CD8-positive, alpha-beta memory T cell (primary cell): ENCODE results near the gene TMEM14A. TPM values are rescaled to one million over a fixed set of nuclear protein-coding genes. Genes with fewer than 3 reads are reported as not detected.

Experiments used
- CTCF ChIA-PET: fragments of 350-600 bp; sonication (Branson Sonifier 250); formaldehyde crosslinking; loops from one replicate; lab custom pipeline; 2021; ENCODE audit warnings: antibody characterized with exemption; lab: Charles Lee
- POLR2A ChIA-PET: fragments of 350-600 bp; sonication (Branson Sonifier 250); formaldehyde crosslinking; loops from one replicate; lab custom pipeline; 2021; ENCODE audit warnings: antibody characterized with exemption; lab: Charles Lee
- DNase-seq, 5 donors: peaks; one replicate each; pipeline versions ENCODE4 v3.0.0 to v3.0.0-alpha.2; 2020 to 2022; ENCODE audit warnings: mixed read lengths in 1 of 5
- H3K27ac ChIP-seq: one replicate; pipeline ENCODE4 v1.7.0; 2013; ENCODE audit warnings: low read depth, mild to moderate bottlenecking, low read length, moderate library complexity
- H3K27me3 ChIP-seq: 2 replicates; pipeline ENCODE4 v1.7.0; 2013; ENCODE audit warnings: low read length, mild to moderate bottlenecking; ENCODE audit not compliant: insufficient read depth, poor library complexity, severe bottlenecking
- H3K36me3 ChIP-seq: 2 replicates; pipeline ENCODE4 v1.7.0; 2013; ENCODE audit warnings: mild to moderate bottlenecking, low read length, moderate library complexity; ENCODE audit not compliant: insufficient read depth
- H3K4me1 ChIP-seq: 2 replicates; pipeline ENCODE4 v1.7.0; 2013; ENCODE audit warnings: mild to moderate bottlenecking, low read length, moderate library complexity; ENCODE audit not compliant: insufficient read depth
- H3K4me3 ChIP-seq: 2 replicates; pipeline ENCODE4 v1.7.0; 2013; ENCODE audit warnings: mild to moderate bottlenecking, low read length
- H3K9me3 ChIP-seq: 2 replicates; pipeline ENCODE4 v1.7.0; 2013; ENCODE audit warnings: mild to moderate bottlenecking, low read length
- H3K27ac Mint-ChIP-seq, 8 donors: one replicate each; pipeline ENCODE4 v1.8.0; 2020 to 2021; ENCODE audit warnings: mixed read lengths in 8 of 8, mild to moderate bottlenecking in 6 of 8, inconsistent platforms in 3 of 8, moderate library complexity in 3 of 8
- H3K27me3 Mint-ChIP-seq, 2 donors: one replicate each; pipeline ENCODE4 v1.8.0; 2020 to 2021; ENCODE audit warnings: mixed read lengths in 2 of 2, mild to moderate bottlenecking in 1 of 2, moderate library complexity in 1 of 2
- H3K36me3 Mint-ChIP-seq, 3 donors: one replicate each; pipeline ENCODE4 v1.8.0; 2020 to 2021; ENCODE audit warnings: mixed read lengths in 3 of 3, inconsistent platforms in 1 of 3, mild to moderate bottlenecking in 1 of 3
- H3K4me1 Mint-ChIP-seq, 3 donors: one replicate each; pipeline ENCODE4 v1.8.0; 2020 to 2021; ENCODE audit warnings: mixed read lengths in 3 of 3, inconsistent platforms in 1 of 3, mild to moderate bottlenecking in 1 of 3
- H3K4me3 Mint-ChIP-seq, 7 donors: one replicate each; pipeline ENCODE4 v1.8.0; 2020 to 2021; ENCODE audit warnings: mixed read lengths in 7 of 7, mild to moderate bottlenecking in 6 of 7, moderate library complexity in 4 of 7, inconsistent platforms in 2 of 7
- H3K9me3 Mint-ChIP-seq, 5 donors: one replicate each; pipeline ENCODE4 v1.8.0; 2020 to 2022; ENCODE audit warnings: mixed read lengths in 5 of 5, mild to moderate bottlenecking in 3 of 5, moderate library complexity in 2 of 5, inconsistent platforms in 1 of 5
- polyA plus RNA-seq: library from polyadenylated mRNA; unstranded; fragments of 300-500 nt; fragmentation: Illumina TruSeq; gene quantifications from one replicate; pipeline ENCODE4 v1.2.3, GENCODE V29; 2021
- total RNA-seq, 2 experiments: library from RNA; stranded (reverse); gene quantifications; one replicate each; pipeline ENCODE4 v1.2.3, GENCODE V29; 2021

TMEM14A gene
- total and polyA plus RNA-seq, 3 experiments from 2014 or later: 20.1 to 27.3 (median 23.7) TPM

- Histone ChIP-seq H3K36me3 (no peaks in the 10 kb centered on the region), H3K27ac (no peak overlapping the region), H3K27me3 (no peaks in the 10 kb centered on the region), H3K9me3 (no peaks in the 10 kb centered on the region), H3K4me3 (no peak overlapping the region), H3K4me1 (no peaks in the 10 kb centered on the region)
- Mint-ChIP-seq H3K27ac (no peak overlapping the region), H3K36me3 (no peaks in the 10 kb centered on the region), H3K4me1 (no peaks in the 10 kb centered on the region), H3K9me3 (no peaks in the 10 kb centered on the region), H3K4me3 (no peak overlapping the region), H3K27me3 (no peaks in the 10 kb centered on the region)
- POLR2A ChIA-PET: no interaction called here
- no peak for DNase-seq
- CTCF ChIA-PET: no interaction called here
Observed at GRCh38 chr6:52731719-52732118, 60.8 kb downstream of the TMEM14A start.

- Mint-ChIP-seq H3K9me3 (no peaks in the 10 kb centered on the region), H3K27ac (no peak overlapping the region), H3K27me3 (no peaks in the 10 kb centered on the region), H3K4me1 (no peaks in the 10 kb centered on the region), H3K4me3 (no peak overlapping the region), H3K36me3 (no peaks in the 10 kb centered on the region)
- H3K27me3 ChIP-seq: no peaks in the 10 kb centered on the region
- no peaks in the 10 kb centered on the region for H3K9me3 ChIP-seq
- no peaks in the 10 kb centered on the region for H3K4me1 ChIP-seq
- no peak for DNase-seq
- no peak overlapping the region for H3K4me3 ChIP-seq
- ChIA-PET POLR2A (no interaction called here), CTCF (no interaction called here)
- H3K36me3 ChIP-seq: no peaks in the 10 kb centered on the region
- H3K27ac ChIP-seq: no peak overlapping the region
Observed at GRCh38 chr6:52733172-52733571, 62.3 kb downstream of the TMEM14A start.

DNA sequence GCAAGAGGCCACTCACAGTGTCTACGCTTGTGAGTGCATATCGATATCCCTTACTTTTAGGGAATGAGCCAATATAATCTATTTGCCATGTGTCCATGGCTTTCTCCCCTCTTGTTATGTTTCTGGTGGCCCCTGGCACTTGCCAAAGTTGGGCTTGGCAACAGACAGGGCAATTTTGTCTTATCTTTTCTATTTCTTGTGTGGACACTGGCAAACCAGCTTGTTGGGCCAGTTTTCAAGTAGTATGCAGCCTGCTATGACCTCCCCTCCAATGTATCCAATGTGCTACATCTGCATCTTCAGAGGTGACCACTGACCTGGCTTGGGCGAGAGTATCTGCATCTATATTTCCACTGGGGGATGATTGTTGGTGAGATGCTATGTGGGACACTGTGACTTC lies 63.2 kb downstream of the TMEM14A start:
- CTCF ChIA-PET: no interaction called here

DNA sequence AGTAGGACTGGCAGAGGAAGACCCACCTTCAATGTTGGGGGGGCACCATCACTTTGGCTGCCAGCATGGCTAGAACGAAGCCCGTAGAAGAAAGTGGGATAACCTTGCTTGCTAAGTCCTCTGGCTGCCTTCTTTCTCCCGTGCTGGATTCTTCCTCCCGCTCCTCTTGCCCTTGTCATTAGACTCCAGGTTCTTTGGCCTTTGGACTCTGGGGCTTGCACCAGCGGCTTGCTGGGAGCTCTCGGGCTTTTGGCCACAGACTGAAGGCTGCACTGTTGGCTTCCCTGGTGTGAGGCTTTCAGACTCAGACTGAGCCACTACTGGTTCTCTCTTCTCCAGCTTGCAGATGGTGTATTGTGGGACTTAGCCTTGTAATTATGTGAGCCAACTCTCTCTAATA lies 64.2 kb downstream of the TMEM14A start:
- Mint-ChIP-seq H3K36me3 (no peaks in the 10 kb centered on the region), H3K27me3 (no peaks in the 10 kb centered on the region), H3K4me3 (no peak overlapping the region), H3K9me3 (peaks cover 0 to 2% (median 0%) of the 10 kb centered on the region in 5 donors), H3K27ac (no peak overlapping the region), H3K4me1 (no peaks in the 10 kb centered on the region)
- no peaks in the 10 kb centered on the region for H3K36me3 ChIP-seq
- no peaks in the 10 kb centered on the region for H3K9me3 ChIP-seq
- ChIA-PET CTCF (no interaction called here), POLR2A (no interaction called here)
- H3K4me3 ChIP-seq: no peak overlapping the region
- DNase-seq: no peak
- H3K27ac ChIP-seq: no peak overlapping the region
- H3K4me1 ChIP-seq: no peaks in the 10 kb centered on the region
- H3K27me3 ChIP-seq: no peaks in the 10 kb centered on the region

More for the DNA sequence above, 63.2 kb downstream of the TMEM14A start:
- H3K4me1 Mint-ChIP-seq: no peaks in the 10 kb centered on the region
- no peaks in the 10 kb centered on the region for H3K27me3 Mint-ChIP-seq
- no peaks in the 10 kb centered on the region for H3K36me3 Mint-ChIP-seq
- H3K27ac ChIP-seq: no peak overlapping the region
- H3K36me3 ChIP-seq: no peaks in the 10 kb centered on the region
- H3K4me3 ChIP-seq: no peak overlapping the region
- no peak for DNase-seq
- H3K9me3 Mint-ChIP-seq: no peaks in the 10 kb centered on the region
- H3K4me1 ChIP-seq: no peaks in the 10 kb centered on the region
- no peaks in the 10 kb centered on the region for H3K27me3 ChIP-seq
- H3K27ac Mint-ChIP-seq: no peak overlapping the region
- POLR2A ChIA-PET: no interaction called here
- H3K4me3 Mint-ChIP-seq: no peak overlapping the region
- no peaks in the 10 kb centered on the region for H3K9me3 ChIP-seq

DNA sequence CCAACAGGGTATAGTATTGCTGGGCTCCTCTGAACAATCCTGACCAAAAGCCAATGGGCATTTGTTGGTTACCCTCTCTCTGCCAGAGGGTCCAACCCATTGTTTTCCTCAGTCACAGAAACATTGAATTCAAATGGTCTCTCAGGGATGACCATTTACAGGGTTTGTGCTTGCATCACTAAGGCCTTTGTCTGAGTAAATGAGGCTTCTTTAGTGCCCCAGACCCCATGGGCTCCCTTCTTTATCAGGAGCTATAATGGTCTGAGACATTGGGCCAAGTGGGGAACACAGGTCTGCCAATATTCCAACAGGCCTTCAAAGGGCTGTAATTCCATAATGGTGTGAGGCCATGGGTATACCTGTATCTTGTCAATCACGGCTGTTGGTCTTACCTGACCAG lies 65.2 kb downstream of the TMEM14A start:
- no peak overlapping the region for H3K4me3 Mint-ChIP-seq
- no peaks in the 10 kb centered on the region for H3K27me3 ChIP-seq
- H3K27ac Mint-ChIP-seq: no peak overlapping the region
- H3K4me1 ChIP-seq: no peaks in the 10 kb centered on the region
- H3K36me3 Mint-ChIP-seq: no peaks in the 10 kb centered on the region
- peaks cover 0 to 3% (median 2%) of the 10 kb centered on the region in 5 donors for H3K9me3 Mint-ChIP-seq
- H3K27me3 Mint-ChIP-seq: peaks cover 0 to 6% of the 10 kb centered on the region in 2 donors
- CTCF ChIA-PET: no interaction called here
- POLR2A ChIA-PET: no interaction called here
- DNase-seq: no peak
- H3K9me3 ChIP-seq: no peaks in the 10 kb centered on the region
- H3K36me3 ChIP-seq: no peaks in the 10 kb centered on the region
- H3K4me1 Mint-ChIP-seq: no peaks in the 10 kb centered on the region
- no peak overlapping the region for H3K27ac ChIP-seq
- no peak overlapping the region for H3K4me3 ChIP-seq

Other genes starting within 250 kb of the TMEM14A start
- gene TRAM2, start 94.1 kb upstream of the TMEM14A start, total RNA-seq: 1 to 10 TPM; 3.7 to 4.1 TPM
- 5.0 TPM for gene TRAM2, start 94.1 kb upstream of the TMEM14A start, polyA plus RNA-seq
- not detected for gene GSTA2, start 92.4 kb downstream of the TMEM14A start, total RNA-seq
- not detected for gene GSTA2, start 92.4 kb downstream of the TMEM14A start, polyA plus RNA-seq
- not detected for gene GSTA1, start 132.7 kb downstream of the TMEM14A start, total RNA-seq
- not detected for gene GSTA1, start 132.7 kb downstream of the TMEM14A start, polyA plus RNA-seq
- gene GSTA5, start 169.7 kb downstream of the TMEM14A start, total RNA-seq: not detected
- not detected for gene GSTA5, start 169.7 kb downstream of the TMEM14A start, polyA plus RNA-seq
- gene GSTA3, start 238.6 kb downstream of the TMEM14A start, total RNA-seq: not detected
- not detected for gene GSTA3, start 238.6 kb downstream of the TMEM14A start, polyA plus RNA-seq